ENCODE data around the gene TPST2. TPM values are rescaled to one million over a fixed set of nuclear protein-coding genes. Genes with fewer than 3 reads are reported as not detected.
A peak's percentile ranks its signal among the peaks of the same experiment; 100 is the strongest.

TPST2 gene
- total and polyA plus RNA-seq, 9 of the 15 experiments (the other 6 are each of a cell fraction or from before 2014, with no cell fraction given), result 14.2 to 123 (median 60.1) TPM

- TF ChIP-seq ZNF551 (CRISPR knock-in tag; IDR thresholded peaks at IDR 0.05), result no peak
- TF ChIP-seq ZBTB7A (IDR thresholded peaks at IDR 0.05; ENCODE audit: borderline replicate concordance, control insufficient read depth, low read depth, low read length), result no peak
- TF ChIP-seq TAF7 (tag; IDR thresholded peaks at IDR 0.05), result no peak
- no peak for TF ChIP-seq RNF219 (CRISPR knock-in tag; IDR thresholded peaks at IDR 0.05)
- no peak for TF ChIP-seq HNRNPH1 (optimal IDR thresholded peaks at IDR 0.05; ENCODE audit: low read depth, low read length)
- peak; percentile 78 for TF ChIP-seq TBP (optimal IDR thresholded peaks at IDR 0.05; ENCODE audit: low read depth, low read length)
- TF ChIP-seq CBFA2T3 (IDR thresholded peaks at IDR 0.05), result no peak
- no peak for TF ChIP-seq ZNF318 (IDR thresholded peaks at IDR 0.05; ENCODE audit: borderline replicate concordance in 1 of 2, low read depth in 1 of 2)
- no peak; the same call in none of the 2 replicates for TF ChIP-seq GABPB1 (CRISPR knock-in tag; IDR thresholded peaks at IDR 0.05)
- no peak for TF ChIP-seq KAT2B (IDR thresholded peaks at IDR 0.05; ENCODE audit: low read depth, low read length)
- TF ChIP-seq ESRRA (IDR thresholded peaks at IDR 0.05; ENCODE audit: borderline replicate concordance, low read depth), result peak; percentile 96
- no peak for TF ChIP-seq ARID2 (IDR thresholded peaks at IDR 0.05)
- TF ChIP-seq IRF1 (CRISPR knock-in tag; IDR thresholded peaks at IDR 0.05; ENCODE audit: borderline replicate concordance), result no peak
- no peak for TF ChIP-seq SRF (CRISPR knock-in tag; IDR thresholded peaks at IDR 0.05)
- TF ChIP-seq ZNF263 (CRISPR knock-in tag; IDR thresholded peaks at IDR 0.05; ENCODE audit: borderline replicate concordance), result no peak
- TF ChIP-seq TAL1 (IDR thresholded peaks at IDR 0.05), result no peak
These were observed 106.2 kb downstream of the TPST2 start, which contains the start of the genes HPS4 and SRRD (continued) for GRCh38 chr22:26483439-26484359.
